ENCODE results near the gene TGM6. TPM values are rescaled to one million over a fixed set of nuclear protein-coding genes. Genes with fewer than 3 reads are reported as not detected.

The TGM6 gene
- polyA plus RNA-seq, 1 donor from 2014 or later, result not detected

- no peak overlapping the region for H3K4me3 ChIP-seq (ENCODE audit: low read length)
- no peaks in the 10 kb centered on the region for H3K27me3 ChIP-seq (ENCODE audit: insufficient read depth, low read depth, low read length)
- no peaks in the 10 kb centered on the region for H3K9me2 ChIP-seq (ENCODE audit: insufficient read depth, low read length)
- no peaks in the 10 kb centered on the region for H3K79me2 ChIP-seq (replicated peaks; ENCODE audit: insufficient read depth, low read length)
- H3K4me2 ChIP-seq (ENCODE audit: low read length), result no peak overlapping the region
- H3K36me3 ChIP-seq (ENCODE audit: insufficient read depth, low read length), result no peaks in the 10 kb centered on the region
- H3F3A ChIP-seq (ENCODE audit: insufficient read depth, low read length, poor library complexity, severe bottlenecking), result no peaks in the 10 kb centered on the region
- no peak overlapping the region for H2AFZ ChIP-seq (ENCODE audit: low read depth, low read length)
- no peaks in the 10 kb centered on the region for H3K9me3 ChIP-seq (ENCODE audit: low read length)
- TF ChIP-seq POLR2AphosphoS5 (IDR thresholded peaks at IDR 0.05) (no peak), RAD21 (conservative IDR thresholded peaks at IDR 0.05) (no peak), REST (IDR thresholded peaks at IDR 0.05; ENCODE audit: borderline replicate concordance) (no peak), SMC3 (conservative IDR thresholded peaks at IDR 0.05; ENCODE audit: poor library complexity) (no peak), TAF1 (IDR thresholded peaks at IDR 0.05; ENCODE audit: low read depth) (no peak), MXI1 (conservative IDR thresholded peaks at IDR 0.05; ENCODE audit: poor library complexity, severe bottlenecking) (no peak), EP300 (conservative IDR thresholded peaks at IDR 0.05; ENCODE audit: poor library complexity, severe bottlenecking) (no peak), EZH2 (IDR thresholded peaks at IDR 0.05; ENCODE audit: borderline replicate concordance, insufficient read depth, low read length, poor library complexity, severe bottlenecking) (no peak), CTCF (IDR thresholded peaks at IDR 0.05; ENCODE audit: poor library complexity, severe bottlenecking) (no peak)
- H3K27ac ChIP-seq (ENCODE audit: low read length), result no peak overlapping the region
- H3K9ac ChIP-seq (ENCODE audit: low read length), result no peak overlapping the region
- no peaks in the 10 kb centered on the region for H4K20me1 ChIP-seq (ENCODE audit: insufficient read depth)
These were observed 46.9 kb upstream of the TGM6 start for GRCh38 chr20:2333821-2334220.

GRCh38 chr20:2335096-2335870 is 45.4 kb upstream of the TGM6 start:
- Histone ChIP-seq H3K9ac (ENCODE audit: low read length) (no peak overlapping the region), H3K36me3 (ENCODE audit: insufficient read depth, low read length) (no peaks in the 10 kb centered on the region), H3K4me2 (ENCODE audit: low read length) (no peak overlapping the region), H3K79me2 (replicated peaks; ENCODE audit: insufficient read depth, low read length) (no peaks in the 10 kb centered on the region), H3K27ac (ENCODE audit: low read length) (no peak overlapping the region), H3F3A (ENCODE audit: insufficient read depth, low read length, poor library complexity, severe bottlenecking) (no peaks in the 10 kb centered on the region), H3K27me3 (ENCODE audit: insufficient read depth, low read depth, low read length) (no peaks in the 10 kb centered on the region), H2AFZ (ENCODE audit: low read depth, low read length) (no peak overlapping the region), H4K20me1 (ENCODE audit: insufficient read depth) (no peaks in the 10 kb centered on the region), H3K9me3 (ENCODE audit: low read length) (no peaks in the 10 kb centered on the region), H3K4me3 (ENCODE audit: low read length) (no peak overlapping the region), H3K9me2 (ENCODE audit: insufficient read depth, low read length) (no peaks in the 10 kb centered on the region)
- no peak for TF ChIP-seq CTCF (IDR thresholded peaks at IDR 0.05; ENCODE audit: poor library complexity, severe bottlenecking)
- TF ChIP-seq POLR2AphosphoS5 (IDR thresholded peaks at IDR 0.05), result no peak
- no peak for TF ChIP-seq MXI1 (conservative IDR thresholded peaks at IDR 0.05; ENCODE audit: poor library complexity, severe bottlenecking)
- no peak for TF ChIP-seq TAF1 (IDR thresholded peaks at IDR 0.05; ENCODE audit: low read depth)
- no peak for TF ChIP-seq EZH2 (IDR thresholded peaks at IDR 0.05; ENCODE audit: borderline replicate concordance, insufficient read depth, low read length, poor library complexity, severe bottlenecking)
- TF ChIP-seq EP300 (conservative IDR thresholded peaks at IDR 0.05; ENCODE audit: poor library complexity, severe bottlenecking), result no peak
- no peak for TF ChIP-seq SMC3 (conservative IDR thresholded peaks at IDR 0.05; ENCODE audit: poor library complexity)
- no peak for TF ChIP-seq REST (IDR thresholded peaks at IDR 0.05; ENCODE audit: borderline replicate concordance)
- no peak for TF ChIP-seq RAD21 (conservative IDR thresholded peaks at IDR 0.05)
